K562 (cell line): ENCODE results near the gene DNAH1. TPM values are rescaled to one million over a fixed set of nuclear protein-coding genes. Genes with fewer than 3 reads are reported as not detected.

ENCODE experiments used
- ATAC-seq: fragments of 200-7000 bp; cut with Tn5 transposase; 3 replicates; pipeline ENCODE4 v1.9.1; 2020; ENCODE audit warnings: moderate library complexity
- BruUV-seq: library from RNA; stranded (reverse); fragments of 400-500 nt; replicated peaks from 2 replicates; lab custom pipeline; 2021; lab: Mats Ljungman, UMichigan
- CTCF ChIA-PET: fragments of 300-600 bp; formaldehyde crosslinking; extraction: SDS; loops from one replicate; lab custom pipeline; 2021; ENCODE audit warnings: low intra/inter-chr PET ratio; lab: Yijun Ruan, JAX
- POLR2A ChIA-PET: fragments of 300-600, 350-650 bp; sonication (Branson Sonifier 250); formaldehyde crosslinking; extraction: SDS; loops from one replicate; lab custom pipeline; 2021; ENCODE audit warnings: antibody characterized with exemption, inconsistent platforms; lab: Yijun Ruan, JAX
- DNase-seq, 4 experiments: peaks; one replicate each; pipeline versions ENCODE4 v3.0.0 to v3.0.0-alpha.2; 2011 to 2018; ENCODE audit warnings: low spot score in 3 of 4, mixed read lengths in 3 of 4; ENCODE audit errors: extremely low read depth in 1 of 4
- FAIRE-seq: peaks from 2 replicates; lab custom pipeline; 2011; peaks lifted over from hg19 to GRCh38; lab: Jason Lieb, UNC
- H2AFZ ChIP-seq: 2 replicates; pipeline ENCODE4 v1.6.0; 2011; ENCODE audit warnings: low read depth, low read length, control low read depth, inconsistent platforms
- H3K27ac ChIP-seq: fragments of 200-600 bp; 3 replicates; pipeline ENCODE4 v1.8.0; 2011; ENCODE audit warnings: low read depth, mild to moderate bottlenecking, control low read depth, inconsistent platforms, low read length, moderate library complexity, mixed read lengths; ENCODE audit errors: extremely low read depth
- H3K27me3 ChIP-seq, 2 experiments: fragments of 300-600 bp in 1 of 2; 2 replicates in 1 of 2; 3 replicates in 1 of 2; pipeline versions ENCODE4 v1.6.0 to v1.8.0; 2011; ENCODE audit warnings: inconsistent platforms in 2 of 2, low read length in 2 of 2, mild to moderate bottlenecking in 1 of 2, mixed read lengths in 1 of 2, moderate library complexity in 1 of 2; ENCODE audit not compliant: control insufficient read depth in 2 of 2, insufficient read depth in 2 of 2
- H3K36me3 ChIP-seq: fragments of 300-600 bp; 3 replicates; pipeline ENCODE4 v1.8.0; 2011; ENCODE audit warnings: mild to moderate bottlenecking, low read length, inconsistent platforms; ENCODE audit not compliant: control insufficient read depth, insufficient read depth
- H3K4me1 ChIP-seq, 2 experiments: fragments of 200-600 bp in 1 of 2; replicated peaks in 1 of 2; 2 replicates in 1 of 2; 3 replicates in 1 of 2; pipeline versions ENCODE4 v1.5.1 to v1.8.0; 2011; ENCODE audit warnings: inconsistent platforms in 2 of 2, low read length in 2 of 2, mild to moderate bottlenecking in 1 of 2, mixed read lengths in 1 of 2, moderate library complexity in 1 of 2; ENCODE audit not compliant: control insufficient read depth in 2 of 2, insufficient read depth in 2 of 2
- H3K4me2 ChIP-seq: 2 replicates; pipeline ENCODE4 v1.6.1; 2011; ENCODE audit warnings: low read length, control low read depth, inconsistent platforms, mixed read lengths; ENCODE audit not compliant: insufficient read depth
- H3K4me3 ChIP-seq: fragments of 200-600 bp; sonication (generic), shearing (Covaris generic); 2 replicates; pipeline ENCODE4 v1.5.1; 2016; ENCODE audit warnings: control low read depth, inconsistent platforms
- H3K79me2 ChIP-seq: fragments of 200-600 bp; 3 replicates; pipeline ENCODE4 v1.8.0; 2011; ENCODE audit warnings: low read length, inconsistent platforms; ENCODE audit not compliant: control insufficient read depth, insufficient read depth
- H3K9ac ChIP-seq, 2 experiments: 2 replicates each; pipeline versions ENCODE4 v1.6.0 to v1.6.1; 2011; ENCODE audit warnings: low read depth in 2 of 2, low read length in 2 of 2, control low read depth in 1 of 2, inconsistent platforms in 1 of 2, mild to moderate bottlenecking in 1 of 2, mixed read lengths in 1 of 2; ENCODE audit not compliant: insufficient read depth in 1 of 2
- H3K9me1 ChIP-seq: one replicate; pipeline ENCODE4 v1.6.0; 2011; ENCODE audit warnings: inconsistent platforms, mild to moderate bottlenecking, low read length, moderate library complexity; ENCODE audit not compliant: control insufficient read depth, insufficient read depth
- H3K9me3 ChIP-seq: replicated peaks from 2 replicates; pipeline ENCODE4 v1.5.1; 2011; ENCODE audit warnings: low read depth, low read length, inconsistent platforms; ENCODE audit not compliant: control insufficient read depth, insufficient read depth
- H4K20me1 ChIP-seq: replicated peaks from 2 replicates; pipeline ENCODE4 v1.6.1; 2011; ENCODE audit warnings: low read length, inconsistent platforms, mixed read lengths; ENCODE audit not compliant: control insufficient read depth, insufficient read depth
- ATF7 ChIP-seq: fragments of 450-650 bp; IDR thresholded peaks from 2 replicates; pipeline ENCODE4 v1.7.1; 2014; ENCODE audit warnings: mild to moderate bottlenecking, moderate library complexity
- CBFA2T3 ChIP-seq: fragments of 450-650 bp; IDR thresholded peaks from 2 replicates; pipeline ENCODE4 v1.6.1; 2017
- NR2F6 ChIP-seq: fragments of 450-650 bp; formaldehyde crosslinking; IDR thresholded peaks from 2 replicates; pipeline ENCODE4 v1.4.0; 2020; ENCODE audit warnings: mild to moderate bottlenecking
- TCFL5 ChIP-seq: fragments of 250-450 bp; sonication (Bioruptor Pico); conservative IDR thresholded peaks from 2 replicates; pipeline ENCODE4 v1.6.1; 2021; ENCODE audit warnings: mild to moderate bottlenecking, moderate library complexity, matching md5 sums
- ZNF174 ChIP-seq: fragments of 250-450 bp; sonication (Bioruptor Pico); IDR thresholded peaks from 2 replicates; pipeline ENCODE4 v1.4.0; 2020; ENCODE audit warnings: mild to moderate bottlenecking
- WGBS: fragments of 100-300 bp; shearing (Covaris generic); methylation state at CpG from one replicate; pipeline ENCODE4 v1.1.6; 2016; ENCODE audit warnings: low coverage, mixed read lengths; ENCODE audit not compliant: insufficient coverage; ENCODE audit errors: missing lambda C conversion rate; 5-methylcytosine and 5-hydroxymethylcytosine counted together
- in situ Hi-C: fragments of 300-500 bp; cut with MboI; formaldehyde crosslinking; loops from 4 replicates; pipeline ENCODE4 v1.15.0; 2018; ENCODE audit warnings: inconsistent platforms, mixed read lengths
- intact Hi-C: fragments of 100-400 bp; cut with micrococcal nuclease; formaldehyde crosslinking; loops from 2 replicates; pipeline ENCODE4 v1.14.2; 2022
- polyA plus RNA-seq, 8 experiments: library from polyadenylated mRNA; depleted of rRNA in 4 of 8; stranded (reverse) in 5 of 8; unstranded in 3 of 8; fragments of >200 nt; fragmentation: Nextera tagmentation in 2 of 8; fragmentation: Illumina TruSeq in 1 of 8; extraction: Ambion mirVana in 2 of 8; extraction: Trizol in 1 of 8; gene quantifications; 2 replicates each; pipeline versions ENCODE4 v1.2.1 to v1.2.3, GENCODE V29; 2011 to 2014; ENCODE audit warnings: inconsistent platforms in 1 of 8, missing spikeins in 1 of 8
- total RNA-seq, 7 experiments: library from RNA; depleted of rRNA in 6 of 7; stranded (reverse); fragments of >200 nt in 6 of 7; fragmentation: Illumina TruSeq in 2 of 7; extraction: Trizol in 2 of 7; gene quantifications; 2 replicates each; pipeline versions ENCODE4 v1.2.1 to v1.2.3, GENCODE V29; 2011 to 2021; ENCODE audit warnings: low replicate concordance in 1 of 7
- TF ChIP-seq, protein P1 (sequence below): fragments of 250-450 bp; sonication (Bioruptor Pico); IDR thresholded peaks from 2 replicates; pipeline ENCODE4 v1.9.0; 2021; ENCODE audit warnings: mild to moderate bottlenecking, inconsistent platforms
- TF ChIP-seq, protein P2 (sequence below): sonication (generic); formaldehyde crosslinking; IDR thresholded peaks from 2 replicates; pipeline ENCODE4 v1.8.0; 2022; ENCODE audit warnings: missing genetic modification reagents, mild to moderate bottlenecking, borderline replicate concordance

DNAH1 gene
- total and polyA plus RNA-seq, 9 of the 15 experiments (the other 6 are each of a cell fraction or from before 2014, with no cell fraction given) = 0.04 to 0.84 (median 0.50) TPM

DNA sequence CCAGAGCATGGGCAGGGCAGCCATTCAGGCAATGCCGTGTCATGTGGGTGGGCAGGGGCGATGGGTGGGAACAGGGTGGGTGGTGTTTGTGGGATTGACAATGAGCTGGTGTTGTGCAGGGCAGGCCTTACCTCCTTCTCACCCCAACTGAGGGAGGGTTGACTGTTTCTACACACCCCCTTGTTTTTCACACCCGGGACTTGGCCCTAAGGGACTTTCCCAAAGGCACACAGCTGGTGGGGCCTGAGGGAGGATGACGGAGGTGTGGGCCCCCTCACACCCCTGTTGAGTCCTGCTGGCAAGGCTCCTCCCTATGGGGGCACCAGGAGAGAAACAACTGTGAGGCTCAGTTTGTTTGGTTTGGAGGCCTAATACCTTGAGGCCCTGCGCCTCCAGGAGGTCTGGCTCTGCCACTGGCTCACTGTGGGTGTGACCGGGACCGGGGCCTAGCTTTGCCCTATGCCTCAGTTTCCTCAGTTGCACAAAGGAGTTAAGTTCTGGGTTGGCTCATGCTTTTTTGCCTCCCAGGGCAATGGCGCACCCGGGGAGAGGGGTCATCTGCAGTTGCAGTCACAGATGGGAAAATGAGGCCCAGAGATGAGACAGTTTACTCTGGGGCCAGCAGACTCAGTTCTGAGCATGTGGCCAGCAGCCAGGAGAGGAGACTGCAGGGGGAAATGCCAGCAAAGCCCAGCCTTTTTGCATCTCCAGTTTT lies 5.1 kb upstream of the DNAH1 start:
- TF ChIP-seq, protein P1, sequence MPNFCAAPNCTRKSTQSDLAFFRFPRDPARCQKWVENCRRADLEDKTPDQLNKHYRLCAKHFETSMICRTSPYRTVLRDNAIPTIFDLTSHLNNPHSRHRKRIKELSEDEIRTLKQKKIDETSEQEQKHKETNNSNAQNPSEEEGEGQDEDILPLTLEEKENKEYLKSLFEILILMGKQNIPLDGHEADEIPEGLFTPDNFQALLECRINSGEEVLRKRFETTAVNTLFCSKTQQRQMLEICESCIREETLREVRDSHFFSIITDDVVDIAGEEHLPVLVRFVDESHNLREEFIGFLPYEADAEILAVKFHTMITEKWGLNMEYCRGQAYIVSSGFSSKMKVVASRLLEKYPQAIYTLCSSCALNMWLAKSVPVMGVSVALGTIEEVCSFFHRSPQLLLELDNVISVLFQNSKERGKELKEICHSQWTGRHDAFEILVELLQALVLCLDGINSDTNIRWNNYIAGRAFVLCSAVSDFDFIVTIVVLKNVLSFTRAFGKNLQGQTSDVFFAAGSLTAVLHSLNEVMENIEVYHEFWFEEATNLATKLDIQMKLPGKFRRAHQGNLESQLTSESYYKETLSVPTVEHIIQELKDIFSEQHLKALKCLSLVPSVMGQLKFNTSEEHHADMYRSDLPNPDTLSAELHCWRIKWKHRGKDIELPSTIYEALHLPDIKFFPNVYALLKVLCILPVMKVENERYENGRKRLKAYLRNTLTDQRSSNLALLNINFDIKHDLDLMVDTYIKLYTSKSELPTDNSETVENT (CRISPR knock-in tag) = no peak
- no peak for TF ChIP-seq NR2F6 (CRISPR knock-in tag)
- TF ChIP-seq, protein P2, sequence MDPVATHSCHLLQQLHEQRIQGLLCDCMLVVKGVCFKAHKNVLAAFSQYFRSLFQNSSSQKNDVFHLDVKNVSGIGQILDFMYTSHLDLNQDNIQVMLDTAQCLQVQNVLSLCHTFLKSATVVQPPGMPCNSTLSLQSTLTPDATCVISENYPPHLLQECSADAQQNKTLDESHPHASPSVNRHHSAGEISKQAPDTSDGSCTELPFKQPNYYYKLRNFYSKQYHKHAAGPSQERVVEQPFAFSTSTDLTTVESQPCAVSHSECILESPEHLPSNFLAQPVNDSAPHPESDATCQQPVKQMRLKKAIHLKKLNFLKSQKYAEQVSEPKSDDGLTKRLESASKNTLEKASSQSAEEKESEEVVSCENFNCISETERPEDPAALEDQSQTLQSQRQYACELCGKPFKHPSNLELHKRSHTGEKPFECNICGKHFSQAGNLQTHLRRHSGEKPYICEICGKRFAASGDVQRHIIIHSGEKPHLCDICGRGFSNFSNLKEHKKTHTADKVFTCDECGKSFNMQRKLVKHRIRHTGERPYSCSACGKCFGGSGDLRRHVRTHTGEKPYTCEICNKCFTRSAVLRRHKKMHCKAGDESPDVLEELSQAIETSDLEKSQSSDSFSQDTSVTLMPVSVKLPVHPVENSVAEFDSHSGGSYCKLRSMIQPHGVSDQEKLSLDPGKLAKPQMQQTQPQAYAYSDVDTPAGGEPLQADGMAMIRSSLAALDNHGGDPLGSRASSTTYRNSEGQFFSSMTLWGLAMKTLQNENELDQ (CRISPR knock-in tag) = no peak
- TF ChIP-seq ZNF174 = no peak
- TF ChIP-seq TCFL5 (CRISPR knock-in tag) = no peak
- TF ChIP-seq CBFA2T3 = no peak
- TF ChIP-seq ATF7 = no peak
- no peak for ATAC-seq
- H3K4me3 ChIP-seq = no peak overlapping the region
- H3K27me3 ChIP-seq = no peaks in the 10 kb centered on the region
- H3K9me1 ChIP-seq = no peaks in the 10 kb centered on the region
- H3K36me3 ChIP-seq = no peaks in the 10 kb centered on the region
- ChIA-PET CTCF (interaction anchor here (0.6 kb wide), 1 partner anchor 16 kb away, joined by 3 read pairs; no protein-coding TSS in a partner anchor), POLR2A (no interaction called here)
- DNase-seq = no peak
- no peaks in the 10 kb centered on the region for H3K9me3 ChIP-seq
- no peak overlapping the region for H3K27ac ChIP-seq
- no peaks in the 10 kb centered on the region for H3K79me2 ChIP-seq
- in situ Hi-C loops (no loop called here), intact Hi-C loops (no loop called here)
- H3K4me1 ChIP-seq = peaks cover 4 to 14% of the 10 kb centered on the region in 2 experiments; a peak in 2 of 5 replicates
- no TSS peak for BruUV-seq
- WGBS = 62% methylated on average over 4 of the region's 9 CpGs
- H3K4me2 ChIP-seq = no peak overlapping the region
- no peak overlapping the region for H2AFZ ChIP-seq
- no peak for FAIRE-seq
- H3K9ac ChIP-seq = no peak overlapping the region
- H4K20me1 ChIP-seq = no peaks in the 10 kb centered on the region
